ENCODE measurements around the gene ZFP3.
"Not testable (repeated sequence)": the region's sequence is repeated elsewhere in the genome, so short reads cannot be mapped to it uniquely, and the experiment has no call there.

ZFP3 gene

GRCh38 chr17:5080591-5080990 is 2.3 kb downstream of the ZFP3 start:
- DNase-seq: no peak

GRCh38 chr17:5092218-5093010 is 14.1 kb downstream of the ZFP3 start:
- DNase-seq: no peak

- DNase-seq: no peak
These were observed 18.4 kb downstream of the ZFP3 start for GRCh38 chr17:5096731-5097100.

GRCh38 chr17:5097101-5097834 is 19.0 kb downstream of the ZFP3 start:
- DNase-seq: peak; percentile 95

- no peak for DNase-seq
These were observed 21.0 kb downstream of the ZFP3 start for GRCh38 chr17:5099271-5099670.

GRCh38 chr17:5100832-5101231 is 22.6 kb downstream of the ZFP3 start:
- DNase-seq: no peak

- DNase-seq: no peak
These were observed 32.5 kb downstream of the ZFP3 start for GRCh38 chr17:5110816-5111215.

GRCh38 chr17:5111402-5112204 is 33.3 kb downstream of the ZFP3 start, which contains the start of gene ZNF232:
ZNF232 (minus strand) TSS chr17:5111878; CDS start chr17:5111822, 56 bp downstream.
- peak; percentile 98 for DNase-seq

- DNase-seq: peak; percentile 48
These were observed 37.7 kb downstream of the ZFP3 start, which contains the start of gene USP6 for GRCh38 chr17:5115673-5116651. USP6 (plus strand) TSS chr17:5116032; CDS start chr17:5130368, 14,336 bp downstream.

- no peak for DNase-seq
These were observed 40.0 kb downstream of the ZFP3 start for GRCh38 chr17:5118219-5118618.

- no peak for DNase-seq
These were observed 41.8 kb downstream of the ZFP3 start for GRCh38 chr17:5120036-5120435.

- not testable (repeated sequence) for DNase-seq
These were observed 42.3 kb downstream of the ZFP3 start for GRCh38 chr17:5120436-5121185.

- no peak for DNase-seq
These were observed 43.0 kb downstream of the ZFP3 start for GRCh38 chr17:5121186-5121841.

GRCh38 chr17:5122056-5122455 is 43.8 kb downstream of the ZFP3 start:
- not testable (repeated sequence) for DNase-seq

GRCh38 chr17:5122586-5123342 is 44.5 kb downstream of the ZFP3 start:
- peak; percentile 85 for DNase-seq

GRCh38 chr17:5123343-5124124 is 45.3 kb downstream of the ZFP3 start:
- no peak for DNase-seq

GRCh38 chr17:5124125-5124760 is 46.0 kb downstream of the ZFP3 start:
- peak; percentile 38 for DNase-seq

- DNase-seq: not testable (repeated sequence)
These were observed 46.6 kb downstream of the ZFP3 start for GRCh38 chr17:5124896-5125295.

Data from retina (tissue), 1 donor.